HG03108 (cell line): ENCODE measurements around the gene CHERP.
"Not testable (repeated sequence)": the region's sequence is repeated elsewhere in the genome, so short reads cannot be mapped to it uniquely, and the experiment has no call there.

Experiments
- ATAC-seq: cut with Tn5 transposase; IDR thresholded peaks from one replicate; pipeline ENCODE4 v1.9.1; 2021; ENCODE audit warnings: moderate library complexity; ENCODE audit not compliant: unreplicated experiment

CHERP gene

GRCh38 chr19:16543734-16544133 is 1.5 kb upstream of the CHERP start:
- ATAC-seq = not testable (repeated sequence)

- no peak for ATAC-seq
Observed at GRCh38 chr19:16542910-16543472, 754 bp upstream of the CHERP start.

DNA sequence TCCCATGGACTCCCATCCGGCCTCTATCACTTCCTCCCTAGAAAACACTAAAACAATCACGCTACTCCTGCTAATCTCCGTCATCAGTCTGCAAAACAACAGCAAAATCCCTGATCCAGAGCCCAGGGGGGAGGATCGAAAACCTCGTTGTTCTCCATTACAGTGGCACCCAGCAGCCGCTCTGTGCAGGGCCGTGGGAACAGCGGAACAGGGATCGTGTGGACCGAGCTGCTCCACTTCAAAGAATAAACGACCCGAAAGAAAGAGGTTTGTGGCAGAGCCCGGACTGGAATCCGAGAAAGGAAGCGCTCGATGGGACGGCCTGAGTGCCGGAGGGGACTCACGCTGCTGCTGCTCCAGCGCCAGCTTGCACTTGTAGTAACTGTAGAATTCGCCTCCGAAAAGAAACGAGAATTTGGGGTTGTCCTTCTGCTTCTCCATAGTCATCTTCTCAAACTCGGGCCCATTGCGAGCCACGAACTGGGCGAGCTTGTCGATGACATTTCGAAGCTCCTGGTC is 652 bp downstream of the CHERP start:
- ATAC-seq = peak; percentile 2

- no peak for ATAC-seq
Observed at GRCh38 chr19:16540948-16541347, 1.3 kb downstream of the CHERP start.

DNA sequence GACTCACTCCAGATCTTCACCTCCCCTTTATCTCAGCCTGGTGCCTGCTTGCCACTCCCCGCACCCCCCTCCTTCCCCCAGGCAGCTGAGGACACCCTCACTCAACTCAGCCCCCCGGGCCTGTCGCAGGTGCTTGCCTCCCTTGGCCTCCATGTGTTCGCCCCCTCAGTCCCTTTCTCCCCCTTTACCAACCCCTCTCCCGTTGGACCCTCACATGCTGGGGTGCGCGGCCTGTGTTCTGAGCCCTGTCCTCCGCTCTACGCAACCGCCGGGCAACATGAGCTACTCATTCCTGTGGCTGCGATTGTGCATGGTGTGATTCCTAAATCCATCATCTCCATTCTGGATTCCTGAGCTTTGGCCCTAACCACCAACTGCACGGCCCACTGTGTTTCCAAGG is 5.1 kb downstream of the CHERP start:
- ATAC-seq = no peak

GRCh38 chr19:16536130-16536529 is 6.1 kb downstream of the CHERP start:
- ATAC-seq = no peak

DNA sequence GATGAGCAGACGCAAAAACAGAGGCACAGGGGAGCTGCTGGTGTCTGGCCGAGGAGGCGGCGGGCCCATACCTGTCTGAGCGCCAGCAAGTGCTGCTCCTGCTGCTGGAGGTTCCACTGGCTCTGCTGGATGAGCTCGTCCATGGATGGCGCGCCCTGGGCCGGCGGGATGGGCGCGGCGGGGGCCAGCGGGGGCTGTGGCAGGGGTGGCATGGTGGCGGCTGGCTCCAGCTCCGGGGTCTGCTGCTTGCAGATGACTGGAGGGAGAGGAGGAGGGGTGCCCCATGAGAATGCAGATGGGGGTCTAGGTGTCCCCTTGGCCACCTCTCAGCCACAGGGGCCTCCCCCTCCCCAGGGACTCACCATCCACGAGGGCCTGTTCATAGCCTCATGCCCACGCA is 6.9 kb downstream of the CHERP start:
- ATAC-seq = no peak

DNA sequence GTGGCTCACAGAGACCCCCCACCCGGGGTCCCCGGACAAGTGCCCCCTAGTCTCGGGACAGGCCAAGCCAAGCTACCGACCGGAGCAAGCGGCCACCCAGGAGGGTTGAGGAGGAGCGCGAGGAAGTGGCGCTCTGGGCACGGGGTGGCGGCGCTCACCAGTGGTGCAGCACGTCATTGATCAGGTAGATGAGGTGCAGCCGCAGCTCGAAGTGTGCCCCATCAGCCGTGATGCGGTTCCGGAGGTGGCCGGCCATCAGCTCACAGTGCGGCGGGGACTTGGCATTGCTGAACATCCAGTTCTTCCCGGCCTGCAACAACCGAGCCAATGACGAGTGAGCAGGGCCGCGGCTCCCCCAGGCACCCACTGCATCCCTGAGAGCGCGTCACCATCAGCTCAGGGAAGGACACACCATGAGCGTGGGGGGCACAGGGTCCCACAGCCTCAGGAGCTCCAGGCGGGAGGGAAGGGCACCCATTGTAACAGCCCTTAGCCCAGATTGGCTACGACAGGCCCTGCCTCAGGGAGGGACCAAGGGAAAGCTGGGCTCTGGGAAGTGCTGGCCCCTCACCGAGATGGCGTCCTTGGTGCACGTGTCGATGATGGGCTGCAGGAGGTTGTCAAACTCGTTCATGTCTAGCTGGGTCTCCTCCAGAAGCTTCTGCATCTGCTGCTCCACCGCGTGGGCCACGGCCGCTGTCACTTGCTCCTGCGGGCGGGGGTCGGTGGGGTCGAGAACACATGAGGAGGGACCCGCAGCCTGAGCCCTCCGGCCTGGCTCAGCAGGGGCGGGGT is 9.6 kb downstream of the CHERP start:
- ATAC-seq = no peak

DNA sequence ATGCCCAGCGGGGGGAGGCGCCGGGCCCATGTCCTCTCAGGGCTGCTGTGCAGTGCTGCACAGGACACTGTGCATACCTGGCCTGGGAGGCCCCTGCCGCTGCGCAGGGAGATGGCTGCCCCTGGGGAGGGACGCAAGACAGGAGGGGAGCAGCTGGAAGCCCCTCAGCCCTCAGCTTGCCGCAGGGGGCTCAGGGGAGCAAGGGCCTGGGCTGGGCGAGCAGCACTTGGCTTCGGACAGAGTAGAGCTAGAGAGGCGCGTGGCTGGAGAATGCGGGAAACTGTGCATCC is 10.9 kb downstream of the CHERP start:
- ATAC-seq = no peak

- ATAC-seq = no peak
Observed at GRCh38 chr19:16530540-16531379, 11.5 kb downstream of the CHERP start.

GRCh38 chr19:16529466-16530144 is 12.6 kb downstream of the CHERP start:
- ATAC-seq = no peak

DNA sequence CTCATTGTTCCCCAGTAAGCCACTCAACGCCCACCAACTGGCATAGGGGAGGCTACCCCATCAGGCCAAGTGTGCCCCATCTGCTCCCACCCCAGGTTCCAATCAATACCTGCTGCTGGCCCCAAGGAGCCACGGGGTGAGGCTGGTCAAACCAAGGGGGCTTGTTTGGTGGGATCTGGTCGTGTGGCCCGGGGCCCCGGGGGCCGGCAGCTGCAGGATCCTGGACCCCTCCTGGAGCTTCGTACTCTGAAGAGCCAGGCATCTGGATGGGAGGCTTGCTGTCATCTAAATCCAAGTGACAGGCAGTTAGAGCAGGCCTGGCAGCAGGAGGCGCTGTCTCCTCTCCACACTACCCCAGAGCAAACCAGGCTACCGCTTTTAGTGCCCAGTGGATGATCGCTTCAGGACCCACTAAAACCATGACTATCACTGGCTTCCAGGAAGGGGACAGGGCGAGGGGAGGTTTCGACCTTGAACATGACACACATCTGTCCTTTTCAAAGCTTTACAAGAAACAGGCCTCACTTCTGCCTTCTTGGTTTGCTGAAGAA is 14.2 kb downstream of the CHERP start:
- no peak for ATAC-seq

GRCh38 chr19:16527334-16527935 is 14.8 kb downstream of the CHERP start:
- no peak for ATAC-seq

DNA sequence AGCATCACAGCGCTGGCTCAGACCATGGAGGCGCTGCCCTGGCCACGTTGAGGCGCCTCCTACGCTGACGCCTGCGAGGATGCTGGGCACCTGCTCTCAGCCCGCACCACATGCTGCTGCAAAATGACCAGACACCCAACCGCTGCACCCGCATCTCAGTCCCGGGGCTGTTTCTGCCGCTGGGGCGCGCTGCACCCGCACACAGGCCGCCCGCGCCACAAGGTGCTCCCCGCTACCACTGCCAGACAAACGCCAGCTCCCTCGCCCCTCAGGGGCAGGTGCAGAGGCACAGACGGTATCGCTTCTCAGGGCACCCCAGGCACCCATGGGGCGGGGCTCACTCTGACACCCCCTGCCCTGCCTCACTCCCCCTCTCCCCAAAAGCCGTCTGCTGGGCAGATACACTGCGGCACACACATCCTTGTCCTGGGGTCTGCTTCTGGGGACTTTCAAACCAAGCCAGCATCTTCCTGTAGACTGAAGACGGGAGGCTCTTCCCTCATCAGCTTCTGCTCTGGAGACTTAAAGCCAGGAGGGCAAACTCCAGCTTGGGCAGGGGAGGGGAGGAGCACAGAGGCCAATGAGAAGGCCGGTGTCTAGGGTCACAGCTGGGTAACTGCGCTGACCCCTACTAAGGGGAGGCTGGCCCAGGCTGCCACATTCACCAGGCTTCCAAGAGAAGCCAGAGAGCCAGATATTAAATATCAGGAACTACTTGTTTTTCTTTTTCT is 16.3 kb downstream of the CHERP start:
- no peak for ATAC-seq

GRCh38 chr19:16524991-16525734 is 17.1 kb downstream of the CHERP start:
- ATAC-seq = no peak

DNA sequence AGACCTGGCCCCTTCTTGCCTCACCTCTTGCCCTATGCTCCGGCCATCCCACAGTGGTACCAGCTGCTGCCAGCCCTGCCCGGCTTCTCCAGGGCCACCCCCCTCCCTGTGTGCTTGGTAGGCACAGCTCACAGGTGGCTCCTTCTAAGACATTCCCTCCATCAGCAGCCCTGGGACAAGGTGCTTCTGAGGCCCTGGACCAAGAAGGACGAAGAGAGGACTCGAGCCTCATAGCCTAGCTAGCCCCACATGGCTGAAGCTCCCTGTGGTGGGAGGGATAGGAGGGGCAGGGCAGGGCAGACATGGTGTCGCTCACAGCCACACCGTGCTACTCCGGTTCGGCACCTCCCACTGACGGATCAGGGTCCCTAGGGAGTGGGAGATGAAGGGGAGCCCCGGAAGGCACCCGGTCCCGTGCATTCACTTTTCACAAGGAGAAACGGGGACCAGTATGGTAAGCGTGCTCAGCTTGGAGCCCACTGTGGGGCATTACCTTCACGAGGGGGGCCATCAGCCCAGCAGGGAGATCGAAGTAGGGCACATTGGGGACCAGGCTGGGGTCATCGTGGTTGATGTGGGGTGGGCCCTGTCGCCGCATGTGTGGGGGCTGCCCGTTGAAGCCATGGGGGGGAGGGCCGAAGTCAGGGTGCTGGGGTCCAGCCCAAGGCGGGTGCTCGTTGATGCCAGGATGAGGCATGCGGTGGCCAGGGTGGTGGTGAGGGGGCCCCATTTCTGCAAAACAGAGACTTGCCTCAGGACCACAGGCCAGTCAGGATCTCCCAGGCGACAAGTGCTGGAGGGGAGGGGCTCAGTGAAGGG is 19.5 kb downstream of the CHERP start:
- no peak for ATAC-seq

GRCh38 chr19:16521715-16522289 is 20.4 kb downstream of the CHERP start:
- no peak for ATAC-seq
